Fibroblast of lung (primary cell): Measurements from ENCODE around the gene RARRES2.

Experiments
- CTCF ChIP-seq, 2 donors: IDR thresholded peaks in 1 of 2; conservative IDR thresholded peaks in 1 of 2; 1 replicate in 1 of 2; 2 replicates in 1 of 2; pipeline ENCODE4 v1.5.1; 2011 to 2012; ENCODE audit warnings: low read length in 2 of 2, control low read depth in 1 of 2, inconsistent platforms in 1 of 2, low read depth in 1 of 2, mild to moderate bottlenecking in 1 of 2
- EZH2 ChIP-seq: IDR thresholded peaks from 2 replicates; pipeline ENCODE4 v1.5.1; 2012; ENCODE audit warnings: low read length, control low read depth, mild to moderate bottlenecking; ENCODE audit errors: missing control alignments

GRCh38 chr7:150321788-150322113, 19.7 kb downstream of the RARRES2 start:
- no peak for TF ChIP-seq EZH2
- TF ChIP-seq CTCF (conservative IDR thresholded peaks at IDR 0.05 in 1 of 2, IDR thresholded peaks at IDR 0.05 in 1 of 2; ENCODE audit: low read depth in 1 of 2, low read length in 2 of 2): no peak
